Measurements from ENCODE around the gene ZNF608.

- TF ChIP-seq GATA2 (IDR thresholded peaks at IDR 0.05; ENCODE audit: low read depth, low read length) (no peak), GATA3 (IDR thresholded peaks at IDR 0.05; ENCODE audit: low read depth, low read length) (no peak)
Measured at GRCh38 chr5:124754206-124754927, 7.9 kb upstream of the ZNF608 start.
